ENCODE measurements around the gene ARL8B.
A peak's percentile ranks its signal among the peaks of the same experiment; 100 is the strongest.
"Not testable (repeated sequence)": the region's sequence is repeated elsewhere in the genome, so short reads cannot be mapped to it uniquely, and the experiment has no call there.

ARL8B gene

DNA sequence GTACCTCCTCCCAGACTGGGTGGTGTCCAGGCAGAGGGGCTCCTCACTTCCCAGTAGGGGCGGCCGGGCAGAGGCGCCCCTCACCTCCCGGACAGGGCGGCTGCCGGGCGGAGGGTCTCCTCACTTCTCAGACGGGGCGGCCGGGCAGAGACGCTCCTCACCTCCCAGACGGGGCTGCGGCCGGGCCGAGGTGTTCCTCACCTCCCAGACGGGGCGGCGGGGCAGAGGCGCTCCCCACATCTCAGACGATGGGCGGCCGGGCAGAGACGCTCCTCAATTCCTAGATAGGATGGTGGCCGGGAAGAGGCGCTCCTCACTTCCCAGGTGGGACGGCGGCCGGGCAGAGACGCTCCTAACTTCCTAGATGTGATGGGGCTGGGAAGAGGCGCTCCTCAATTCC, 8.4 kb upstream of the ARL8B start:
- DNase-seq = not testable (repeated sequence)

DNA sequence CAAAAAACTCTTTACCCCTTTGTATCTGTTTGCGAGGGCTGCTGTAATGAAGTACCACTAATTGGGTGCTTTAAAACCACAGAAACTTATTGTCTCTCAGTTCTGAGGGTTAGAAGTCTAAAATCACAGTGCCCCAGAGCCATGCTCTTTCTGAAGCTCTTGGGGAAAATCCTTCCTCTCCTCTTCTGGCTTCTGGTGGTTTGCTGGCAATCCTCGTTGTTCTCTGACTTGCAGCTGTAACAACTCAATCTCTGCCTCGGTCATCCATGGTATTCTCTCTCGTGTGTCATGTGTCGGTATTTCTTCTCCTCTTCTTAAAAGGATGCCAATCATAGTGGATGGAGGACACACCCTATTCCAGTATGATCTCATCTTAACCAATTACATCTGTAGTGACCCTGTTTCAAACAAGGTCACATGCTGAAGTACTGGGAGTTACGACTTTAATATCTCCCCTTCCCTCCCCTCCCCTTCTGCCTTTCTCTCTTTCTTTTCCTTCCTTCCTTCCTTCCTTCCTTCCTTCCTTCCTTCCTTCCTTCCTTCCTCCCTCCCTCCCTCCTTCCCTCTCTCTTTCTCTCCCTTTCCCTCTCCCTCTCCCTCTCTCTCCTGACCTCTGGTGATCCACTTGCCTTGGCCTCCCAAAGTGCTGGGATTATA, 6.5 kb upstream of the ARL8B start:
- no peak for DNase-seq

GRCh38 chr3:5116538-5116937, 5.6 kb upstream of the ARL8B start:
- no peak for DNase-seq

GRCh38 chr3:5120446-5120845, 1.6 kb upstream of the ARL8B start:
- no peak for DNase-seq

- peak; percentile 22 for DNase-seq
Measured at GRCh38 chr3:5122741-5123706, 932 bp downstream of the ARL8B start.

DNA sequence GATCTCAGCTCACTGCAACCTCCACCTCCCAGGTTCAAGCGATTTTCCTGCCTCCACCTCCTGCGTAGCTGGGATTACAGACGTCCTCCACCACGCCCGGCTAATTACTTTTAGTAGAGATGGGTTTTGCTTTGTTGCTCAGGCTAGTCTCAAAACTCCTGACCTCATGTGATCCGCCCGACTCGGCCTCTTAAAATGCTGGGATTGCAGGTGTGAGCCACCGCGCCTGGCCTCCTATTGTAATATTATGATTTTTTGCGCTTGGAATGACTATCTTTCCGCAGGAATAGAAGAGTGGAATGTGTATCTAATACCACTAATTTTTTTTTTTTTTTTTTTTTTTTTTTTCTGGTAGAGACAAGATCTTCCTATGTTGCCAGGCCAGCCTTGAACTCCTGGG, 1.8 kb downstream of the ARL8B start:
- DNase-seq = no peak

GRCh38 chr3:5126586-5126985, 4.5 kb downstream of the ARL8B start:
- no peak for DNase-seq

- no peak for DNase-seq
Measured at GRCh38 chr3:5128849-5129248, 6.8 kb downstream of the ARL8B start.

DNA sequence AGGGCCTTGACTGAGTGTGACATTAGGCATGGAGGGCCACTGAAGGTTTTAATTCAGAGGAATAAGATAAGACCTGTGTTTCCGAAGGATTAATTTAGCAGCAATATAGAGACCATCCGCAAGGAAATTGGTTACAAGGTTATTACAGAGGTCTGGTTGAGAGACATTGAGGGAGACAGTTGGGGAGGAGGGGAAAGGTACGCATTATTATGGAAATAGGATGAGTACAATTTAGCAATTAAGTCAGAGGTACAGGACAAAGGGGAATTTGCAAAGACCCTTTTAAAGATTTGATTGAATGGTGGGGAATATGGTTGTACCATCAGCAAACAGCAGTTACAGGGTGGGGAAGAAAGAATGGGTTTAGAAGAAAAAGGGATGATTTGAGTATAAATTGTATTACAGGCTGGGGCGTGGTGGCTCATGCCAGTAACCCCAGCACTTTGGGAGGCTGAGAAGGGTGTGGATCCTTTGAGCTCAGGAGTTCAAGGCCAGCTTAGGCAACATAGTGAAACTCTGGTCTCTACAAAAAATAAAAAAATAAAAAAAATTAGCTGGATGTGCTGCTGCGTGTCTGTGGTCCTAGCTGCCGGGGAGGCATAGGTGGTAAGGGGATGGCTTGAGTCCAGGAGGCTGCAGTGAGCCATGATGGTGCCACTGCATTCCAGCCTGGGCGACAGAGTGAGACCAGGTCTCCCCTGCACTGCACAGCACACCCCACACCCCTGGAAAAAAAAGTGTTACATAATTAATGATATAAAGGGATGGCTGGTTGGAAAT, 11.3 kb downstream of the ARL8B start:
- no peak for DNase-seq

DNA sequence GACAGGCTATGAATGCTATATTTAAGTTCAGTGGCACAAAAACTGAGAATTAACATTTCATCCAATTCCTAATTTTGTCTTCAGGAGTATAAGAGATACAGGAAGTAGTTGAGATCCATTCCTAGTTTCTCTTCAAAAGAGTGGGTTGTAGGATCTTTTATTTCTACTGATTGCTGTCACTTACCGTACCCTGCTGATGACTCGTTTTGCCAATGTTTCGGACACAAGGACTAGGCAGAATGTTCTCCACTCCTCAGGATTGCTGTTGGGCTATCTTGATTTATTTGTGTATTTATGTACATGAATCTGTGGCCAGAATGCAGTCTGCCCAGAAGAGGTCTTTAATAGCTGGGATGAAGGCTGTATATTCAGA, 11.9 kb downstream of the ARL8B start:
- no peak for DNase-seq

- DNase-seq = no peak
Measured at GRCh38 chr3:5134499-5134898, 12.4 kb downstream of the ARL8B start.

- peak; percentile 21 for DNase-seq
Measured at GRCh38 chr3:5136211-5136918, 14.3 kb downstream of the ARL8B start.

- DNase-seq = no peak
Measured at GRCh38 chr3:5136919-5137429, 14.9 kb downstream of the ARL8B start.

DNA sequence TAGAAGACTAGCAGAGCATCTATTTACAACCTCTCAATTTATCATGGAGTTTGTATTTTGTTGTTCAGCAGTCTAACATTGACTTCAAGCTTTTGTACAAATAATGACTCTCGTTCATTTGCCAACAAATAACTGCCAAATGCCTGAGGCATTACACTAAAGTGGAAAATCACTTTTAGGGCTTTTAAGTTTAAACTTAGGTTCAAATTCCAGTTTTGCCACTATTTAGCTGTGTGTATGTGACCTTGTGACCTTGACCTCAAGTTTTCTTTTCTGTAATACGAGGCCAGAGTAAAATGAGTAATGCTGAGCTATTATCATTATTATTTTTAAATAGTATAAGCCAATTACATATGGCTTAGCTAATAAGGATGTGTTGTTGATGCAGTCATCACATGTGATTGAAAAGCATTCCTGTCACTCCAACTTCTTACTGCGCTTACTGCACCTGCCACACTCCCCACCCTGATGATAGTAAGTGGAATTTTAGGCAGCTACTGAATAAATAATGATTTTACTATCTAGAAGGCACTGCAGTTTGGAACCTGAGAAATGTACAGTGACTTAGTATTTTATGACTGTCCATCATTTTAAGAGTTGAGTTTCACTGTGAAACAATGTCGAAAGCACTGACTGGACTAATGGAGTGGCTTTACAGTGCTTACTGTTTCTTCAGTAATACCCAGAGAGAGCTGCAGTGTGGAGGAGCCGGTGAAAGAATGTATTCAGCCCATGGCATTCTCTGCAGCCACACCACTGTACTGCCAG, 16.3 kb downstream of the ARL8B start:
- DNase-seq = no peak

GRCh38 chr3:5140230-5140621, 18.1 kb downstream of the ARL8B start:
- DNase-seq = no peak

GRCh38 chr3:5140839-5141238, 18.7 kb downstream of the ARL8B start:
- DNase-seq = no peak

DNA sequence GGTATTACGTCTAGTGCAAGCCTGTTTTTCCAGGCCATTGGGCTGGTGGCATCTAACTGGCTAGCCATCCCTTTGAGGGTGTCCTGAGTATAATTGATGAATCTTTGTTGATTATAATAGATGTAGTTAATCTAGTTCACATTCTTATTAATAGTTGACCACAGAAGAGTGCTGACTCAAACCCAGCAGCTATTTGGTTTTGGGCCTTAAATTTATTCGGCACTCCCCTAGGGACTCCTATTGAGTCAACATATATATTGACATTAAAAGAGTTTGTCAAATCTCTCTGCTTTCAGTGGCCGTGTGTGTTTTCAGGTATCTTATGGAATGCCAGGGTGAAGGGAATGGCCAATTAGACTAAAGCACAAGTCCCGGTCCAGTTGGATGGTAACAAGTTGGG, 19.7 kb downstream of the ARL8B start:
- DNase-seq = no peak

- no peak for DNase-seq
Measured at GRCh38 chr3:5143464-5143863, 21.4 kb downstream of the ARL8B start.

DNA sequence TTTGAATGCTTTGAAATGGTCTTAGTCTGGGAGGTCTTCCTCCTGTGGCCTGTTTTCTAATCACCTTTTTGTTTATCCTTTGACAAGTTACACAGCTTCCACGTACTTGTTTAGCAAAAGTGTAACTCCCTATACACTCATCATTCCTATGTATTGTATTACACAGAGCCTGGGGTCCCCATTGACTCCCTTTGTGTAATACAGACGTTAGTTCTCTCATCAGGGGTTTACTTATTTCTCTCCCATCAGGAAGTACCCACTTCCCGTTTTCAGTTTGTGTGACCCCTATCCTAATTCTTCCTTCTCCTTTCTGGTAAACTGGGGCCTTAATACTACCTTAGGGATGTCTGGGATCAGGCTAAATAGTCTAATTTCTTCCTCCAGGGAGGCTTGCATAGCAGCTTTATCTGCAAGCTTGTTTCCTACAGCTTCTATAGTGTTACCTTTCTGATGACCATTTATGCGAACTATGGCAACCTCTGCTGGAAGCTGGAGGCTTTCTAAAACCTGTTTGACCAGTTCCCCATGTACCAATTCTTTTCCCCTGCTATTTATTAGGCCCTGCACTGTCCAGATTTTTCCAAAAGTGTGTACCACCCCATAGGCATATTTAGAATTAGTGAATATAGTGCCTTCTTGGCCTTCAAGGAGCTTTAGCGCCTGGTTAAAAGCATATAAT, 22.4 kb downstream of the ARL8B start:
- DNase-seq = no peak

DNA sequence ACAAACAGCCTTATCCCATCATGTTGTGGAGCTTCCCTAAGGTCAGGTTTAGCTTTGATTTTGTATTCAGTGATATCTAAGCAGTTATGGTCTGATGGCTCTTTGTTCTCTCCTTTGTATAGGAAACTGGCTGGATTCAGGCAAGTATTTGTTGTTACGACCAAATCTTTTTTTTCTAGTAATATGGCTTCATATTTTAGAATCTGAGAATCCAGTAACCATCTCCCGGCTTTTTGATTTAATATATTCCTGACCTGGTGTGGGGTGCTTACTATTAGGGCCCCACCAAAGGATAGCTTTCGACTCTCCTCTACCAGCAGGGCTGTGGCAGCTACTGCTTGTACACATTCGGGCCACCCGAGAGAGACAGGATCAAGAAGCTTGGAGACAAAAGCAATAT, 23.0 kb downstream of the ARL8B start:
- DNase-seq = no peak

- not testable (repeated sequence) for DNase-seq
Measured at GRCh38 chr3:5147152-5147551, 25.1 kb downstream of the ARL8B start.

Data from activated gamma-delta T cell treated with Interleukin-2 at 50 U/mL for 16 hours (primary cell).